Peyer's patch (tissue), 4 donors: ENCODE data around the gene DNAJC4. TPM values are rescaled to one million over a fixed set of nuclear protein-coding genes. Genes with fewer than 3 reads are reported as not detected.

Source experiments
- DNase-seq, 3 donors: peaks; one replicate each; pipeline ENCODE4 v3.0.0-alpha.2; 2017 to 2019
- H3K27ac ChIP-seq, 4 donors: fragments of 200-600 bp; sonication (generic); one replicate each; pipeline ENCODE4 v1.5.1; 2016 to 2019
- H3K27me3 ChIP-seq, 2 donors: fragments of 200-600 bp; sonication (generic); one replicate each; pipeline ENCODE4 v1.5.1; 2019
- H3K36me3 ChIP-seq, 3 donors: fragments of 200-600 bp; sonication (generic); one replicate each; pipeline ENCODE4 v1.5.1; 2016 to 2019
- H3K4me1 ChIP-seq, 4 donors: fragments of 200-600 bp; sonication (generic); one replicate each; pipeline ENCODE4 v1.5.1; 2016 to 2019
- H3K4me3 ChIP-seq, 4 donors: fragments of 200-600 bp; sonication (generic); 1 replicate in 3 of 4; 2 replicates in 1 of 4; pipeline ENCODE4 v1.5.1; 2016 to 2019; ENCODE audit warnings: mild to moderate bottlenecking in 1 of 4
- H3K9me3 ChIP-seq, 4 donors: fragments of 200-600 bp; sonication (generic); one replicate each; pipeline ENCODE4 v1.5.1; 2016 to 2019; ENCODE audit warnings: mild to moderate bottlenecking in 1 of 4
- CTCF ChIP-seq, 6 experiments: fragments of 450-650 bp in 4 of 6; fragments of 200-600 bp in 2 of 6; sonication (generic) in 1 of 6; IDR thresholded peaks; one replicate each; pipeline ENCODE4 v1.5.1; 2017 to 2019; ENCODE audit warnings: antibody characterized with exemption in 6 of 6, mild to moderate bottlenecking in 3 of 6, moderate library complexity in 1 of 6
- POLR2A ChIP-seq, 2 donors: fragments of 450-650 bp; IDR thresholded peaks; one replicate each; pipeline ENCODE4 v1.5.1; 2017; ENCODE audit warnings: antibody characterized with exemption in 2 of 2, mild to moderate bottlenecking in 2 of 2, moderate library complexity in 2 of 2
- total RNA-seq, 4 donors: library from RNA; depleted of rRNA; stranded (reverse); fragments of >200 nt; gene quantifications; one replicate each; pipeline ENCODE4 v1.1.0, GENCODE V29; 2016

The DNAJC4 gene
- total RNA-seq, 4 donors from 2014 or later = 42.9 to 95.0 (median 80.3) TPM

GRCh38 chr11:64209563-64209843 is 20.8 kb upstream of the DNAJC4 start:
- Histone ChIP-seq H3K27ac (peak overlapping the region in 1 of 4 donors; percentile 86), H3K36me3 (peaks cover 0 to 20% (median 0%) of the 10 kb centered on the region in 3 donors), H3K9me3 (no peaks in the 10 kb centered on the region), H3K4me1 (peaks cover 0 to 27% (median 18%) of the 10 kb centered on the region in 4 donors), H3K27me3 (no peaks in the 10 kb centered on the region), H3K4me3 (no peak overlapping the region)
- TF ChIP-seq POLR2A (IDR thresholded peaks at IDR 0.05) (no peak), CTCF (IDR thresholded peaks at IDR 0.05) (no peak)
- no peak for DNase-seq

GRCh38 chr11:64210301-64211020 is 19.9 kb upstream of the DNAJC4 start:
- Histone ChIP-seq H3K4me3 (no peak overlapping the region), H3K9me3 (no peaks in the 10 kb centered on the region), H3K27me3 (no peaks in the 10 kb centered on the region), H3K36me3 (peaks cover 0 to 26% (median 0%) of the 10 kb centered on the region in 3 donors), H3K4me1 (peaks cover 0 to 17% (median 13%) of the 10 kb centered on the region in 4 donors), H3K27ac (no peak overlapping the region)
- DNase-seq = no peak
- no peak for TF ChIP-seq CTCF (IDR thresholded peaks at IDR 0.05)
- TF ChIP-seq POLR2A (IDR thresholded peaks at IDR 0.05) = no peak

GRCh38 chr11:64211181-64211872 is 19.0 kb upstream of the DNAJC4 start:
- DNase-seq = no peak
- TF ChIP-seq POLR2A (IDR thresholded peaks at IDR 0.05) (no peak), CTCF (IDR thresholded peaks at IDR 0.05) (no peak)
- no peak overlapping the region for H3K4me3 ChIP-seq
- peaks cover 0 to 9% (median 5%) of the 10 kb centered on the region in 4 donors for H3K4me1 ChIP-seq
- H3K36me3 ChIP-seq = peaks cover 0 to 26% (median 0%) of the 10 kb centered on the region in 3 donors
- no peak overlapping the region for H3K27ac ChIP-seq
- H3K9me3 ChIP-seq = no peaks in the 10 kb centered on the region
- H3K27me3 ChIP-seq = no peaks in the 10 kb centered on the region

- Histone ChIP-seq H3K9me3 (no peaks in the 10 kb centered on the region), H3K4me3 (no peak overlapping the region), H3K27ac (no peak overlapping the region), H3K4me1 (no peaks in the 10 kb centered on the region), H3K27me3 (no peaks in the 10 kb centered on the region), H3K36me3 (peaks cover 0 to 43% (median 0%) of the 10 kb centered on the region in 3 donors)
- TF ChIP-seq POLR2A (IDR thresholded peaks at IDR 0.05) (no peak), CTCF (IDR thresholded peaks at IDR 0.05) (no peak)
- no peak for DNase-seq
Measured at GRCh38 chr11:64216879-64217278, 13.5 kb upstream of the DNAJC4 start.

- H3K36me3 ChIP-seq = peaks cover 0 to 44% (median 0%) of the 10 kb centered on the region in 3 donors
- no peak overlapping the region for H3K27ac ChIP-seq
- no peaks in the 10 kb centered on the region for H3K4me1 ChIP-seq
- no peaks in the 10 kb centered on the region for H3K9me3 ChIP-seq
- H3K27me3 ChIP-seq = no peaks in the 10 kb centered on the region
- H3K4me3 ChIP-seq = no peak overlapping the region
- no peak for DNase-seq
- TF ChIP-seq CTCF (IDR thresholded peaks at IDR 0.05) (no peak), POLR2A (IDR thresholded peaks at IDR 0.05) (no peak)
Measured at GRCh38 chr11:64218628-64219353, 11.6 kb upstream of the DNAJC4 start.
